Measurements from ENCODE around the gene MIAT. TPM values are rescaled to one million over a fixed set of nuclear protein-coding genes. Genes with fewer than 3 reads are reported as not detected.
"Not testable (repeated sequence)": the region's sequence is repeated elsewhere in the genome, so short reads cannot be mapped to it uniquely, and the experiment has no call there.

MIAT gene
- total and polyA plus RNA-seq, 2 of the 13 experiments (the other 11 are each of a cell fraction or from before 2014, with no cell fraction given): 0.04 TPM; not detected in 1

DNA sequence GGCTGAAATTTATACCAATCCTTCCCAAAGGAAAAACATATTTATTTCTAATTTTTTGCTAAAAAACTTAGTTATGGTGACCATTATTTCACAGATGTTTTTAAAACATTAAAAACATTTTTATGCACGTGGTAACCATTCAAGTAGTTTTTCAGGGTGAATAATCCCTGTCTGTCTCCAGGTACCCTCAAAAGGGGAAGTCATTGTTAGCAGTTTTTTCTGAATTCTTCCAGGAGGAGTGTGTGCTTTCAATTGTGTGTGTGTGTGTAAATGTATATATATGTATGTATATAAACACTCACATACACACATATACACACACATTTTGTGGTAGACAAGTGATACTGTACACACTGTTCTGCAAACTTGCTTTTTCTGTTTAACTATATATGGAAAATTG, 43.9 kb downstream of the MIAT start (continued):
- TF ChIP-seq, protein P1, sequence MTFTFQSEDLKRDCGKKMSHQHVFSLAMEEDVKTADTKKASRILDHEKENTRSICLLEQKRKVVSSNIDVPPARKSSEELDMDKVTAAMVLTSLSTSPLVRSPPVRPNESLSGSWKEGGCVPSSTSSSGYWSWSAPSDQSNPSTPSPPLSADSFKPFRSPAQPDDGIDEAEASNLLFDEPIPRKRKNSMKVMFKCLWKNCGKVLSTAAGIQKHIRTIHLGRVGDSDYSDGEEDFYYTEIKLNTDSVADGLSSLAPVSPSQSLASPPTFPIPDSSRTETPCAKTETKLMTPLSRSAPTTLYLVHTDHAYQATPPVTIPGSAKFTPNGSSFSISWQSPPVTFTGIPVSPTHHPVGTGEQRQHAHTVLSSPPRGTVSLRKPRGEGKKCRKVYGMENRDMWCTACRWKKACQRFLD (CRISPR knock-in tag; IDR thresholded peaks at IDR 0.05; ENCODE audit: borderline replicate concordance): no peak

DNA sequence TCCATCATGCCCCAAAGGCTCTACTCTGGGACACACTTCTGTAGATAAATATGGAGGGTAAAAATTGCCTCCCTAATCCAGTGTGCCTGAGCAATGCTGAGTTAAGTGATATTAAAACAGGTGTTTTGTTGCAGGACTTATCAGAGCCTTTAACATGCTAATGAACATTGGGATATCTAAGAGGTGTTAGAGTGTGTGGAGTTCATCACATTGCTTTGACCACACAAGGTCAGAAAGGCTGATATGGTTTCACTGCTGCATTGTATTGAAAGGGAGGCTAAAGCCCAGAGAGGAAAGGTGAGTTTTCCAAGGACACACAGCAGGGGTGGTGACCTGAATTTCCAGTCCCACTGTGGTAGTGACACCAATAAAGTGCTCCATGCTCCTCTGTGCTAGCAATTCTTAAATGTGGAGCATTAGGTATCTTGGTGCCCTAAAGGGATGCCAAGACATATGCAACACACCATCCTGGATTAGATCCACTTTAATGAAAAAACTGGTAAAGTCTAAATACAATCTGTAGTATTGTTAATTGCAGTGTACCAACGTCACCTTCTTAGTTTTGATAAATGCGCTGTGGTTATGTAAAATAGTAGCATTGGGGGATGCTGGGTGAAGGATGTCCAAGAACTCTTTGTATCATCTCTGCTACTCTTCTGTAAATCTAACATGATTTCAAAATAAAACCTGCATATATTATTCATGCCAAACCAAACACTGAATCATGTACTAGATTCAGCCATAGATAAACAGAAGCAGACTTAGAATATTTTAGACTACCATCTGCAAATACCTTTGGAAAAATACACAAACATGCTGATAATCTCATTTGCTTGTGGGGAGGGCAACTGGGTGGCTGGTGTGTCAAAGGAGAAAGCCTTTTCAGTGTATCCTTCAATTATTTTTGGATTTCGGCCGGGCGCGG, 45.8 kb downstream of the MIAT start:
- Histone ChIP-seq H4K20me1 (ENCODE audit: insufficient read depth, low read length) (no peaks in the 10 kb centered on the region), H3K9me3 (ENCODE audit: low read length) (0 out of 2 replicates have a peak, but pooled peaks cover 3% of the 10 kb centered on the region), H2AFZ (ENCODE audit: low read length) (no peak overlapping the region), H3K27ac (ENCODE audit: extremely low read length, insufficient read depth, low read length) (no peak overlapping the region), H3K9ac (ENCODE audit: insufficient read depth, low read depth, low read length) (no peak overlapping the region), H3K27me3 (ENCODE audit: control insufficient read depth in 1 of 2, insufficient read depth in 2 of 2, low read length in 2 of 2) (no peaks in the 10 kb centered on the region), H3K79me2 (ENCODE audit: insufficient read depth, low read length) (no peaks in the 10 kb centered on the region), H3K4me3 (replicated peaks in 1 of 3; ENCODE audit: insufficient read depth in 1 of 3, low read depth in 2 of 3, low read length in 3 of 3) (no peak overlapping the region), H3K4me1 (ENCODE audit: insufficient read depth, low read length) (no peaks in the 10 kb centered on the region), H3K4me2 (ENCODE audit: low read depth, low read length) (no peak overlapping the region), H3K36me3 (replicated peaks in 1 of 2; ENCODE audit: control insufficient read depth in 1 of 2, insufficient read depth in 2 of 2, low read length in 2 of 2) (no peaks in the 10 kb centered on the region)
- 81% methylated on average over 6 of the region's 6 CpGs for WGBS (ENCODE audit: low lambda C conversion rate)
- BruUV-seq (replicated peaks): no TSS peak
- ATAC-seq (no peak), FAIRE-seq (no peak), DNase-seq (ENCODE audit: low spot score) (no peak)
- CTCF ChIA-PET (ENCODE audit: low intra/inter-chr PET ratio, low total read pairs): no interaction called here
- TF ChIP-seq ZNF121 (CRISPR knock-in tag; IDR thresholded peaks at IDR 0.05): no peak
- TF ChIP-seq, protein P2, sequence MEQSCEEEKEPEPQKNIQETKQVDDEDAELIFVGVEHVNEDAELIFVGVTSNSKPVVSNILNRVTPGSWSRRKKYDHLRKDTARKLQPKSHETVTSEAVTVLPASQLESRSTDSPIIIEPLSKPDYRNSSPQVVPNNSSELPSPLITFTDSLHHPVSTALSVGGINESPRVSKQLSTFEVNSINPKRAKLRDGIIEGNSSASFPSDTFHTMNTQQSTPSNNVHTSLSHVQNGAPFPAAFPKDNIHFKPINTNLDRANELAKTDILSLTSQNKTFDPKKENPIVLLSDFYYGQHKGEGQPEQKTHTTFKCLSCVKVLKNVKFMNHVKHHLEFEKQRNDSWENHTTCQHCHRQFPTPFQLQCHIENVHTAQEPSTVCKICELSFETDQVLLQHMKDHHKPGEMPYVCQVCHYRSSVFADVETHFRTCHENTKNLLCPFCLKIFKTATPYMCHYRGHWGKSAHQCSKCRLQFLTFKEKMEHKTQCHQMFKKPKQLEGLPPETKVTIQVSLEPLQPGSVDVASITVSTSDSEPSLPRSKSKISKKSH (CRISPR knock-in tag; IDR thresholded peaks at IDR 0.05; ENCODE audit: borderline replicate concordance): no peak
- TF ChIP-seq, protein P3, sequence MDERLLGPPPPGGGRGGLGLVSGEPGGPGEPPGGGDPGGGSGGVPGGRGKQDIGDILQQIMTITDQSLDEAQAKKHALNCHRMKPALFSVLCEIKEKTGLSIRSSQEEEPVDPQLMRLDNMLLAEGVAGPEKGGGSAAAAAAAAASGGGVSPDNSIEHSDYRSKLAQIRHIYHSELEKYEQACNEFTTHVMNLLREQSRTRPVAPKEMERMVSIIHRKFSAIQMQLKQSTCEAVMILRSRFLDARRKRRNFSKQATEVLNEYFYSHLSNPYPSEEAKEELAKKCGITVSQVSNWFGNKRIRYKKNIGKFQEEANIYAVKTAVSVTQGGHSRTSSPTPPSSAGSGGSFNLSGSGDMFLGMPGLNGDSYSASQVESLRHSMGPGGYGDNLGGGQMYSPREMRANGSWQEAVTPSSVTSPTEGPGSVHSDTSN (CRISPR knock-in tag; IDR thresholded peaks at IDR 0.05): no peak
- POLR2A ChIA-PET: no interaction called here
- intact Hi-C loops (cut with micrococcal nuclease; ENCODE audit: unreplicated experiment) (no loop called here), in situ Hi-C loops (cut with HindIII; ENCODE audit: extremely low pct_ligation_motif_present, low pct_unique_long_range_greater_than_20kb) (no loop called here)

DNA sequence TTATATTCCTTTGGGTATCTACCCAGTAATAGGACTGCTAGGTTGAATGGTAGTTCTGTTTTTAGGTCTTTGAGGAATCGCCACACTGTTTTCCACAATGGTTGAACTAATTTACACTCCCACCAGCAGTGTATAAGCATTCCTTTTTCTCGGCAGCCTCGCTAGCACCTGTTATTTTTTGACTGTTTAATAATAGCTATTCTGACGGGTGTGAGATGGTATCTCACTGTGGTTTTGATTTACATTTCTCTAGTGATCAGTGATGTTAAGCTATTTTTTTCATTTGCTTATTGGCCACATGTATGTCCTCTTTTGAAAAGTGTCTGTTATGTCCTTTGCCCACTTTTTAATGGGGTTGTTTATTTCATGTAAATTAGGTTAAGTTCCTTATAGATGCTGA, 48.0 kb downstream of the MIAT start:
- H3K27me3 ChIP-seq (ENCODE audit: control insufficient read depth in 1 of 2, insufficient read depth in 2 of 2, low read length in 2 of 2); H3K4me3 ChIP-seq (replicated peaks in 1 of 3; ENCODE audit: insufficient read depth in 1 of 3, low read depth in 2 of 3, low read length in 3 of 3); CTCF ChIA-PET (ENCODE audit: low intra/inter-chr PET ratio, low total read pairs); H3K9me3 ChIP-seq (ENCODE audit: low read length); BruUV-seq (replicated peaks); H2AFZ ChIP-seq (ENCODE audit: low read length); H3K36me3 ChIP-seq (replicated peaks in 1 of 2; ENCODE audit: control insufficient read depth in 1 of 2, insufficient read depth in 2 of 2, low read length in 2 of 2); in situ Hi-C loops (cut with HindIII; ENCODE audit: extremely low pct_ligation_motif_present, low pct_unique_long_range_greater_than_20kb); H4K20me1 ChIP-seq (ENCODE audit: insufficient read depth, low read length); H3K4me1 ChIP-seq (ENCODE audit: insufficient read depth, low read length); FAIRE-seq; POLR2A ChIA-PET; intact Hi-C loops (cut with micrococcal nuclease; ENCODE audit: unreplicated experiment); H3K4me2 ChIP-seq (ENCODE audit: low read depth, low read length); H3K79me2 ChIP-seq (ENCODE audit: insufficient read depth, low read length); H3K9ac ChIP-seq (ENCODE audit: insufficient read depth, low read depth, low read length); H3K27ac ChIP-seq (ENCODE audit: extremely low read length, insufficient read depth, low read length); ATAC-seq; DNase-seq (ENCODE audit: low spot score): not testable (repeated sequence)
- 45% methylated on average over 4 of the region's 4 CpGs for WGBS (ENCODE audit: low lambda C conversion rate)
